Suprapubic skin (tissue), 4 donors: ENCODE data around the gene CPB2. TPM values are rescaled to one million over a fixed set of nuclear protein-coding genes. Genes with fewer than 3 reads are reported as not detected.

Experiments
- DNase-seq, 2 donors: peaks; one replicate each; pipeline ENCODE4 v3.0.0-alpha.2; 2019; ENCODE audit warnings: low spot score in 2 of 2
- H3K27ac ChIP-seq: fragments of 200-600 bp; sonication (generic); one replicate; pipeline ENCODE4 v1.5.1; 2019
- H3K27me3 ChIP-seq: fragments of 200-600 bp; sonication (generic); one replicate; pipeline ENCODE4 v1.5.1; 2019
- H3K36me3 ChIP-seq: fragments of 200-600 bp; sonication (generic); one replicate; pipeline ENCODE4 v1.5.1; 2019
- H3K4me1 ChIP-seq: fragments of 200-600 bp; sonication (generic); one replicate; pipeline ENCODE4 v1.5.1; 2019
- H3K4me3 ChIP-seq: fragments of 200-600 bp; sonication (generic); one replicate; pipeline ENCODE4 v1.5.1; 2019; ENCODE audit warnings: mild to moderate bottlenecking
- H3K9me3 ChIP-seq: fragments of 200-600 bp; sonication (generic); one replicate; pipeline ENCODE4 v1.5.1; 2019
- EP300 ChIP-seq: sonication (generic); formaldehyde crosslinking; IDR thresholded peaks from one replicate; pipeline ENCODE4 v1.6.1; 2017; ENCODE audit warnings: antibody characterized with exemption
- POLR2A ChIP-seq, 2 donors: fragments of 450-650 bp; IDR thresholded peaks; one replicate each; pipeline ENCODE4 v1.6.1; 2017; ENCODE audit warnings: antibody characterized with exemption in 2 of 2, mild to moderate bottlenecking in 2 of 2, moderate library complexity in 2 of 2
- POLR2AphosphoS5 ChIP-seq, 3 donors: sonication (generic); formaldehyde crosslinking; IDR thresholded peaks; one replicate each; pipeline ENCODE4 v1.6.1; 2017; ENCODE audit warnings: antibody characterized with exemption in 3 of 3
- WGBS: methylation state at CpG from one replicate; pipeline ENCODE4 v1.1.5; 2018; 5-methylcytosine and 5-hydroxymethylcytosine counted together
- total RNA-seq, 4 donors: library from RNA; depleted of rRNA; stranded (reverse); fragments of >200 nt; gene quantifications; one replicate each; pipeline ENCODE4 v1.1.0, GENCODE V29; 2016
- TF ChIP-seq, protein P1 (sequence below), 2 donors: fragments of 200-600 bp in 1 of 2; fragments of 450-650 bp in 1 of 2; sonication (generic) in 1 of 2; IDR thresholded peaks; one replicate each; pipeline ENCODE4 v1.5.1; 2016 to 2019; ENCODE audit warnings: antibody characterized with exemption in 2 of 2, mild to moderate bottlenecking in 1 of 2, moderate library complexity in 1 of 2

Gene CPB2
- total RNA-seq, 4 donors from 2014 or later, result 0.38 to 1.1 TPM; not detected in 2

DNA sequence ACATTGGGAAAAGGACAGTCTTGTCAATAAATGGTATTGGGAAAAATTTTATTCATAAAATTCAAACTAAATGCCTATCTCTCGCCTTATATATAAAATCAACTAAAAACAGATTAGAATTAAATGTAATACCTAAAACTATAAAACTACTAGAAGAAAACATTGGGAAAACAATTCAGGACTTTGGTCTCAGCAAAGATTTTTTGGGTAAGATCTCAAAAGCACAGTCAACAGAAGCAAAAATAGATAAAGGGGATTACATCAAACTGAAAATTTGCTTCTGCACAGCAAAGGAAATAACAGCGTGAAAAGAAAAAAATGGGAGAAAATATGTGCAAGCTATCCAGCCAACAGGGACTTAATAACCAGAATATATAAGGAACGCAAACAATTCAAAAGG lies 28.0 kb downstream of the CPB2 start:
- Histone ChIP-seq H3K36me3 (no peaks in the 10 kb centered on the region), H3K27me3 (no peaks in the 10 kb centered on the region), H3K4me1 (no peaks in the 10 kb centered on the region), H3K9me3 (no peaks in the 10 kb centered on the region), H3K27ac (no peak overlapping the region), H3K4me3 (no peak overlapping the region)
- TF ChIP-seq POLR2AphosphoS5 (IDR thresholded peaks at IDR 0.05), result no peak
- no peak for TF ChIP-seq EP300
- TF ChIP-seq POLR2A (IDR thresholded peaks at IDR 0.05), result no peak
- TF ChIP-seq, protein P1, sequence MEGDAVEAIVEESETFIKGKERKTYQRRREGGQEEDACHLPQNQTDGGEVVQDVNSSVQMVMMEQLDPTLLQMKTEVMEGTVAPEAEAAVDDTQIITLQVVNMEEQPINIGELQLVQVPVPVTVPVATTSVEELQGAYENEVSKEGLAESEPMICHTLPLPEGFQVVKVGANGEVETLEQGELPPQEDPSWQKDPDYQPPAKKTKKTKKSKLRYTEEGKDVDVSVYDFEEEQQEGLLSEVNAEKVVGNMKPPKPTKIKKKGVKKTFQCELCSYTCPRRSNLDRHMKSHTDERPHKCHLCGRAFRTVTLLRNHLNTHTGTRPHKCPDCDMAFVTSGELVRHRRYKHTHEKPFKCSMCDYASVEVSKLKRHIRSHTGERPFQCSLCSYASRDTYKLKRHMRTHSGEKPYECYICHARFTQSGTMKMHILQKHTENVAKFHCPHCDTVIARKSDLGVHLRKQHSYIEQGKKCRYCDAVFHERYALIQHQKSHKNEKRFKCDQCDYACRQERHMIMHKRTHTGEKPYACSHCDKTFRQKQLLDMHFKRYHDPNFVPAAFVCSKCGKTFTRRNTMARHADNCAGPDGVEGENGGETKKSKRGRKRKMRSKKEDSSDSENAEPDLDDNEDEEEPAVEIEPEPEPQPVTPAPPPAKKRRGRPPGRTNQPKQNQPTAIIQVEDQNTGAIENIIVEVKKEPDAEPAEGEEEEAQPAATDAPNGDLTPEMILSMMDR (IDR thresholded peaks at IDR 0.05), result no peak
- DNase-seq, result no peak
- 90% methylated on average over 3 of the region's 3 CpGs for WGBS

DNA sequence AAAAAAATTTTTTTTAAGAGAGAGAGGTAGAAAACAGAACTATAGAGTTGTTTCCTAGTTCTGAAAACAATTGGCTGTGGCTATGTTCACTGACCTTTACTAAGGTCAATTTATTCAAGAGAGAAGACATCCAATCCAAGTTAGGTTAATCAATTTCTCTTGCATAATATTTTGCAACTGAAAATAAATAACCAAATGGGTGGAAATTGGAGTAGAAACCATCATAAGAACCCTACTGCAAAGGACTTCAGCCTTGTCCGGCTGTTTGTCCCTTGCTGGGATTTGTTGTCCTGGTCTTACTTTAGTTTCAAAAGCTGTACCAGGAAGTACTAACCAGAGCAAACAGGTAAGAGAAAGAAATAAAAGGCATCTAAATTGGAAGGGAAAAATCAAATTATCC lies 29.0 kb downstream of the CPB2 start:
- H3K27me3 ChIP-seq, result no peaks in the 10 kb centered on the region
- H3K27ac ChIP-seq, result no peak overlapping the region
- TF ChIP-seq POLR2AphosphoS5 (IDR thresholded peaks at IDR 0.05) (no peak), POLR2A (IDR thresholded peaks at IDR 0.05) (no peak), EP300 (no peak)
- TF ChIP-seq, protein P1 (IDR thresholded peaks at IDR 0.05), result no peak
- H3K4me3 ChIP-seq, result no peak overlapping the region
- H3K4me1 ChIP-seq, result no peaks in the 10 kb centered on the region
- no peak for DNase-seq
- H3K36me3 ChIP-seq, result no peaks in the 10 kb centered on the region
- no peaks in the 10 kb centered on the region for H3K9me3 ChIP-seq
- whole genome bisulfite sequencing, result 100% methylated on average over 1 of the region's 1 CpG

DNA sequence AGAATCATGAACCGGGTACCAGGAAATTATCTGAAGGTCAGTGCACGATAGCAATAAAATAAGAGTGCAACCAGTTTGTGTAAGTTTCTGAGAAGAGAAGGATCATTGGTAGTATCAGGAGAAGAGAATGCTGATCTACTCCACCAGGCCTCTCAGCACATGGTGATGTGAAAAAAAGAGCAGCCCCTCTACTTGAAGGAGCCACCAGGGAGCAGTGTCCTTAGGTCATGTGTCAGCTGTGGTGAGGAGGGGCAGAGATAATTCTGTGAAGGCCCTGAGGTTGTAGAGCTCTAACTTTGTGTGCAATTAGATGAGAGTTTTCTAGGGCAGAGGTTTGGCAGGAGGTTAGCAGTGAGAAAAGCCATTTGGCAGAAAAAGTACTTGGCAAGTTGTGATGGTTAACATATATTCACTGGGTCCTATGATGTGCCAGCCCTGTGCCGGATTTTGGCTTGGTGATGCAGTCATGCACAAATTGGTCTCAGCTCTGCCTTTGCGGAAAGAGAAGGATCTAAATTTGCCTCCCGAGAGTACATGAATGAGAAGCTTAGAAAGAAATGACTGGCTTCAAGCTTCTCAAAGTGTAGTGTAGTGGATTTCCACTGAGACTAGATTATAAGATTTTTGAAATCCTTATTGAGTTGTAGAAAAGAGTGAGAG lies 33.1 kb downstream of the CPB2 start:
- WGBS, result 64% methylated on average over 5 of the region's 5 CpGs
- H3K4me3 ChIP-seq, result no peak overlapping the region
- no peaks in the 10 kb centered on the region for H3K4me1 ChIP-seq
- H3K27me3 ChIP-seq, result no peaks in the 10 kb centered on the region
- no peaks in the 10 kb centered on the region for H3K9me3 ChIP-seq
- H3K27ac ChIP-seq, result no peak overlapping the region
- TF ChIP-seq, protein P1 (IDR thresholded peaks at IDR 0.05), result no peak
- TF ChIP-seq POLR2A (IDR thresholded peaks at IDR 0.05) (no peak), EP300 (no peak), POLR2AphosphoS5 (IDR thresholded peaks at IDR 0.05) (no peak)
- DNase-seq, result no peak
- no peaks in the 10 kb centered on the region for H3K36me3 ChIP-seq

- Histone ChIP-seq H3K4me3 (no peak overlapping the region), H3K27ac (no peak overlapping the region), H3K27me3 (no peaks in the 10 kb centered on the region), H3K36me3 (no peaks in the 10 kb centered on the region), H3K4me1 (no peaks in the 10 kb centered on the region), H3K9me3 (no peaks in the 10 kb centered on the region)
- TF ChIP-seq POLR2A (IDR thresholded peaks at IDR 0.05) (no peak), POLR2AphosphoS5 (IDR thresholded peaks at IDR 0.05) (no peak), EP300 (no peak)
- TF ChIP-seq, protein P1 (IDR thresholded peaks at IDR 0.05), result no peak
- DNase-seq, result no peak
- WGBS, result 97% methylated on average over 2 of the region's 2 CpGs
These were observed 41.5 kb downstream of the CPB2 start for GRCh38 chr13:46063292-46063691.

- H3K4me3 ChIP-seq, result no peak overlapping the region
- H3K27me3 ChIP-seq, result no peaks in the 10 kb centered on the region
- 57% methylated on average over 5 of the region's 5 CpGs for WGBS
- H3K9me3 ChIP-seq, result no peaks in the 10 kb centered on the region
- no peak overlapping the region for H3K27ac ChIP-seq
- H3K4me1 ChIP-seq, result no peaks in the 10 kb centered on the region
- H3K36me3 ChIP-seq, result no peaks in the 10 kb centered on the region
- TF ChIP-seq, protein P1 (IDR thresholded peaks at IDR 0.05), result no peak
- no peak for TF ChIP-seq POLR2A (IDR thresholded peaks at IDR 0.05)
- TF ChIP-seq POLR2AphosphoS5 (IDR thresholded peaks at IDR 0.05), result no peak
- TF ChIP-seq EP300, result no peak
- DNase-seq, result no peak
These were observed 42.6 kb downstream of the CPB2 start for GRCh38 chr13:46062185-46062584.
